COR-L47 (cell line): ENCODE results near the gene SLX9.

Experiments used
- DNase-seq: peaks from one replicate; lab custom pipeline; 2025; lab: John Stamatoyannopoulos, UW

The SLX9 gene

GRCh38 chr21:44930543-44930981 is 9.3 kb upstream of the SLX9 start:
- no peak for DNase-seq

GRCh38 chr21:44931137-44931500 is 8.7 kb upstream of the SLX9 start:
- no peak for DNase-seq

GRCh38 chr21:44931501-44932407 is 8.1 kb upstream of the SLX9 start:
- no peak for DNase-seq

GRCh38 chr21:44932408-44933181 is 7.2 kb upstream of the SLX9 start:
- no peak for DNase-seq

GRCh38 chr21:44933199-44933917 is 6.5 kb upstream of the SLX9 start:
- no peak for DNase-seq

GRCh38 chr21:44933918-44934260 is 5.9 kb upstream of the SLX9 start:
- DNase-seq = no peak

- no peak for DNase-seq
These were observed 5.6 kb upstream of the SLX9 start for GRCh38 chr21:44934276-44934675.

- no peak for DNase-seq
These were observed 4.9 kb upstream of the SLX9 start for GRCh38 chr21:44934797-44935532.

- no peak for DNase-seq
These were observed 4.3 kb upstream of the SLX9 start for GRCh38 chr21:44935533-44935927.

- no peak for DNase-seq
These were observed 877 bp upstream of the SLX9 start for GRCh38 chr21:44938772-44939531.

GRCh38 chr21:44940116-44940631 is 345 bp downstream of the SLX9 start:
- no peak for DNase-seq

GRCh38 chr21:44941567-44941966 is 1.7 kb downstream of the SLX9 start:
- DNase-seq = no peak

GRCh38 chr21:44942566-44942965 is 2.7 kb downstream of the SLX9 start:
- DNase-seq = no peak

GRCh38 chr21:44943005-44943685 is 3.3 kb downstream of the SLX9 start:
- DNase-seq = no peak

- no peak for DNase-seq
These were observed 4.1 kb downstream of the SLX9 start for GRCh38 chr21:44943686-44944550.

- no peak for DNase-seq
These were observed 4.8 kb downstream of the SLX9 start for GRCh38 chr21:44944596-44944995.

GRCh38 chr21:44946254-44947041 is 6.6 kb downstream of the SLX9 start:
- DNase-seq = no peak

- DNase-seq = no peak
These were observed 7.5 kb downstream of the SLX9 start for GRCh38 chr21:44947111-44947929.
